Nephron progenitor cell (in vitro differentiated cells): ENCODE data around the gene CEP19.
A peak's percentile ranks its signal among the peaks of the same experiment; 100 is the strongest.

Experiments used
- DNase-seq: peaks from one replicate; pipeline ENCODE4 v3.0.0; 2021
- H3K27ac Mint-ChIP-seq: 2 replicates; pipeline ENCODE4 v1.8.0; 2021; ENCODE audit warnings: mild to moderate bottlenecking, moderate library complexity, mixed read lengths
- H3K27me3 Mint-ChIP-seq: 2 replicates; pipeline ENCODE4 v1.8.0; 2021; ENCODE audit warnings: mild to moderate bottlenecking, low read depth, mixed read lengths; ENCODE audit not compliant: poor library complexity
- H3K36me3 Mint-ChIP-seq: 2 replicates; pipeline ENCODE4 v1.8.0; 2021; ENCODE audit warnings: low read depth, mixed read lengths
- H3K4me1 Mint-ChIP-seq: 2 replicates; pipeline ENCODE4 v1.8.0; 2021; ENCODE audit warnings: mixed read lengths
- H3K4me3 Mint-ChIP-seq: 2 replicates; pipeline ENCODE4 v1.8.0; 2021; ENCODE audit warnings: mild to moderate bottlenecking, moderate library complexity, mixed read lengths
- H3K9me3 Mint-ChIP-seq: 2 replicates; pipeline ENCODE4 v1.8.0; 2021; ENCODE audit warnings: mild to moderate bottlenecking, moderate library complexity, mixed read lengths
- CTCF ChIP-seq: fragments of 200-600 bp; sonication (generic); IDR thresholded peaks from 2 replicates; pipeline ENCODE4 v1.5.0; 2021; ENCODE audit warnings: antibody characterized with exemption

Gene CEP19

GRCh38 chr3:196708467-196708866 is 3.6 kb downstream of the CEP19 start:
- TF ChIP-seq CTCF, result no peak
- H3K4me1 Mint-ChIP-seq, result peaks cover 17% of the 10 kb centered on the region
- DNase-seq, result no peak

DNA sequence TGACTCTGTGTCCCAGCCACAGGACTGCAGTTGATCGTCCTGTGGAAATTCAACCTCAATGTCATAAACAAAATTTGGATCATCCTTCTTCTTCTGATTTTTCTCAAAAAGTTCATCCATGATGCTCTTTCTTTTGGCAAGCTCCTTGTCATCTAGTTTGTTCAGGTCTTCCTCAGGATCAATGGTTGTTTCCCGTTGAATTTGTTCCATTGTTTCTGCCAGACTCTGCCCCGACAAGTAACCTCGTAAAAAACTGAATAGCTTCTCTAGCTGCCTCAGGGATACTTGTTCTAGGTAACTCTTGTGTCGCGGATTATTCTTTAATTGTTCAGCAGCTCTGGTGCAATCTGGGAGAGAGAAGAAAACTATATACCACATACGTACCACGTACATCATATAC is 4.5 kb downstream of the CEP19 start:
- no peak for TF ChIP-seq CTCF
- H3K36me3 Mint-ChIP-seq, result no peaks in the 10 kb centered on the region
- no peak overlapping the region for H3K4me3 Mint-ChIP-seq
- peaks cover 8% of the 10 kb centered on the region for H3K4me1 Mint-ChIP-seq
- H3K27ac Mint-ChIP-seq, result no peak overlapping the region
- no peaks in the 10 kb centered on the region for H3K9me3 Mint-ChIP-seq
- no peak for DNase-seq
- H3K27me3 Mint-ChIP-seq, result peaks cover 10% of the 10 kb centered on the region

More at GRCh38 chr3:196708467-196708866, 3.6 kb downstream of the CEP19 start:
- Mint-ChIP-seq H3K27ac (no peak overlapping the region), H3K36me3 (peaks cover 3% of the 10 kb centered on the region), H3K27me3 (peaks cover 10% of the 10 kb centered on the region), H3K4me3 (no peak overlapping the region), H3K9me3 (no peaks in the 10 kb centered on the region)

DNA sequence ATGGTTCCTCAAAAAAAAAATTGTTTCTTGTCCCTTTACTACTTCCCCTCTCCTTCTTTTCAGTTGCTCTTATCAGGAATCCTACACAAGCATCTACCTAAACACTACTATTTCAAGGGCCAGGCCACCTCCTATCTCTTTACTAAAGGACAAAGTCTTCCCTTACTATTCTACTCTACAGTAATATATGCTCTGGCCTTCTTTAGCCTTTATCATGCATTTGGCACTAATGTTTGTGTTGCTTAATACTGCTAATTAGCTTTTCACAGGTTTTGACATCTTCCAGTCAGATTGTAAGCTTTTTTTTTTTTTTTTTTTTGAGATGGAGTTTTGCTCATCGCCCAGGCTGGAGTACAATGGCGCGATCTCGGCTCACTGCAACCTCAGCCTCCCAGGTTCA is 5.3 kb downstream of the CEP19 start:
- no peaks in the 10 kb centered on the region for H3K36me3 Mint-ChIP-seq

DNA sequence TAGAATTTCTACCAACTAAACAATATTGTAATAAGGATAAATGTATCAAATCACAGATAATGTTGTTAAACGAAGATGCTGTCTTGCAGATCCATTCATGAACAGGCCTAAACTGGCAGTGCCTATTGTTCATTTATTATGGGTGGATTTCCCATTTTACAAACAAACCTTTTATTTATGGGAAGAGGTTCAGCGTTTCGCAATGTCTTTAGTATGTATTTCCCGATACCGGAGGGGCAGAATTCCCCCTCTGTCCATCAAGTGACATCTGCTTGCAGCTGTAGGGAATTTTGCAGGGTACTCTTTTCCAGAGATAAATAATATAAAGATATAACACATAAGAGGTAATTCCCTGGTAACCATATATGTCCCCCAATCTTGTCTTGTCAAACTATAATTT is 5.7 kb downstream of the CEP19 start:
- no peaks in the 10 kb centered on the region for H3K9me3 Mint-ChIP-seq
- H3K4me1 Mint-ChIP-seq, result peaks cover 2% of the 10 kb centered on the region
- no peaks in the 10 kb centered on the region for H3K36me3 Mint-ChIP-seq

More for the DNA sequence above, 5.3 kb downstream of the CEP19 start:
- no peak overlapping the region for H3K4me3 Mint-ChIP-seq
- no peak for TF ChIP-seq CTCF
- no peak overlapping the region for H3K27ac Mint-ChIP-seq
- DNase-seq, result no peak
- H3K9me3 Mint-ChIP-seq, result no peaks in the 10 kb centered on the region
- peaks cover 6% of the 10 kb centered on the region for H3K4me1 Mint-ChIP-seq
- peaks cover 10% of the 10 kb centered on the region for H3K27me3 Mint-ChIP-seq

DNA sequence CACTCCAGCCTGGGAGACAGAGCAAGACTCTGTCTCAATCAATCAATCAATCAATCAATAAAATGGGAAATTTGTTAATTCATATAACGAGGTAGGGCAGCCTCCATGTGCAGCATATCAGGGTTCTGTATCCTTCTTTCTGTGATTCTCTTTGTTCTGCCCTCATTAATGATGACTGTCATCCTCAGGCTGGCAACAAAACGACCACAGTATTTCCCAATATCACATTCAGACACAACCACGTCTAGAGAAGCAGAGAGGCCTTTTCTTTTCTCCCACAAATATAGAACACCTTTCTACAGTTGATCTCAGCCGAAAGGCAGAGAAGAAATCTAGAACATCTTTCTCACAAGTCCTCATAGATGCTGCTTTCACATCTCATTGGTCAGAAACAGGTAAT is 11.2 kb downstream of the CEP19 start:
- H3K4me3 Mint-ChIP-seq, result no peak overlapping the region
- no peak for TF ChIP-seq CTCF
- peaks cover 5% of the 10 kb centered on the region for H3K27me3 Mint-ChIP-seq
- H3K27ac Mint-ChIP-seq, result no peak overlapping the region
- no peaks in the 10 kb centered on the region for H3K9me3 Mint-ChIP-seq
- H3K4me1 Mint-ChIP-seq, result no peaks in the 10 kb centered on the region
- no peaks in the 10 kb centered on the region for H3K36me3 Mint-ChIP-seq
- DNase-seq, result no peak

More for the DNA sequence above, 5.7 kb downstream of the CEP19 start:
- H3K27me3 Mint-ChIP-seq, result peaks cover 10% of the 10 kb centered on the region
- H3K4me3 Mint-ChIP-seq, result no peak overlapping the region
- DNase-seq, result no peak
- no peak overlapping the region for H3K27ac Mint-ChIP-seq
- no peak for TF ChIP-seq CTCF

- peaks cover 5% of the 10 kb centered on the region for H3K27me3 Mint-ChIP-seq
- H3K27ac Mint-ChIP-seq, result peak overlapping the region; percentile 31
- no peaks in the 10 kb centered on the region for H3K9me3 Mint-ChIP-seq
- no peaks in the 10 kb centered on the region for H3K36me3 Mint-ChIP-seq
- H3K4me1 Mint-ChIP-seq, result no peaks in the 10 kb centered on the region
- no peak overlapping the region for H3K4me3 Mint-ChIP-seq
- DNase-seq, result no peak
- TF ChIP-seq CTCF, result no peak
Observed at GRCh38 chr3:196699749-196700148, 12.3 kb downstream of the CEP19 start.
